Peyer's patch (tissue), 4 donors: ENCODE results near the gene ACOX3. TPM values are rescaled to one million over a fixed set of nuclear protein-coding genes. Genes with fewer than 3 reads are reported as not detected.
"Not testable (repeated sequence)": the region's sequence is repeated elsewhere in the genome, so short reads cannot be mapped to it uniquely, and the experiment has no call there.

ENCODE experiments used
- DNase-seq, 3 donors: peaks; one replicate each; pipeline ENCODE4 v3.0.0-alpha.2; 2017 to 2019
- H3K27ac ChIP-seq, 4 donors: fragments of 200-600 bp; sonication (generic); one replicate each; pipeline ENCODE4 v1.5.1; 2016 to 2019
- H3K27me3 ChIP-seq, 2 donors: fragments of 200-600 bp; sonication (generic); one replicate each; pipeline ENCODE4 v1.5.1; 2019
- H3K36me3 ChIP-seq, 3 donors: fragments of 200-600 bp; sonication (generic); one replicate each; pipeline ENCODE4 v1.5.1; 2016 to 2019
- H3K4me1 ChIP-seq, 4 donors: fragments of 200-600 bp; sonication (generic); one replicate each; pipeline ENCODE4 v1.5.1; 2016 to 2019
- H3K4me3 ChIP-seq, 4 donors: fragments of 200-600 bp; sonication (generic); 1 replicate in 3 of 4; 2 replicates in 1 of 4; pipeline ENCODE4 v1.5.1; 2016 to 2019; ENCODE audit warnings: mild to moderate bottlenecking in 1 of 4
- H3K9me3 ChIP-seq, 4 donors: fragments of 200-600 bp; sonication (generic); one replicate each; pipeline ENCODE4 v1.5.1; 2016 to 2019; ENCODE audit warnings: mild to moderate bottlenecking in 1 of 4
- POLR2A ChIP-seq, 2 donors: fragments of 450-650 bp; IDR thresholded peaks; one replicate each; pipeline ENCODE4 v1.5.1; 2017; ENCODE audit warnings: antibody characterized with exemption in 2 of 2, mild to moderate bottlenecking in 2 of 2, moderate library complexity in 2 of 2
- total RNA-seq, 4 donors: library from RNA; depleted of rRNA; stranded (reverse); fragments of >200 nt; gene quantifications; one replicate each; pipeline ENCODE4 v1.1.0, GENCODE V29; 2016
- TF ChIP-seq, protein P1 (sequence below), 6 experiments: fragments of 450-650 bp in 4 of 6; fragments of 200-600 bp in 2 of 6; sonication (generic) in 1 of 6; IDR thresholded peaks; one replicate each; pipeline ENCODE4 v1.5.1; 2017 to 2019; ENCODE audit warnings: antibody characterized with exemption in 6 of 6, mild to moderate bottlenecking in 3 of 6, moderate library complexity in 1 of 6

ACOX3 gene
- total RNA-seq, 4 donors from 2014 or later, result 17.2 to 95.7 (median 43.7) TPM

DNA sequence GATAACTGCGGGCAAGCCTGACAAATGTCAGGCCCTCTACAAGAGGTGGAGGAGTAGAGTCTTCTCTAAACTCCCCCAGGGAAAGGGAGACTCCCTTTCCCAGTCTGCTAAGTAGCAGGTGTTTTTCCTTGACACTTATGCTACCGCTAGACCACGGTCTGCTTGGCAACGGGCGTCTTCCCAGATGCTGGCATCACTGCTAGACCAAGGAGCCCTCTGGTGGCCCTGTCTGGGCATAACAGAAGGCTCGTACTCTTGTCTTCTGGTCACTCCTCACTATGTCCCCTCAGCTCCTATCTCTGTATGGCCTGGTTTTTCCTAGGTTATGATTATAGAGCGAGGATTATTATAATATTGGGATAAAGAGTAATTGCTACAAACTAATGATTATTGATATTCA lies 33.6 kb downstream of the ACOX3 start:
- not testable (repeated sequence) for H3K27me3 ChIP-seq, H3K4me1 ChIP-seq, H3K9me3 ChIP-seq, H3K27ac ChIP-seq, DNase-seq, H3K4me3 ChIP-seq
- TF ChIP-seq, protein P1, sequence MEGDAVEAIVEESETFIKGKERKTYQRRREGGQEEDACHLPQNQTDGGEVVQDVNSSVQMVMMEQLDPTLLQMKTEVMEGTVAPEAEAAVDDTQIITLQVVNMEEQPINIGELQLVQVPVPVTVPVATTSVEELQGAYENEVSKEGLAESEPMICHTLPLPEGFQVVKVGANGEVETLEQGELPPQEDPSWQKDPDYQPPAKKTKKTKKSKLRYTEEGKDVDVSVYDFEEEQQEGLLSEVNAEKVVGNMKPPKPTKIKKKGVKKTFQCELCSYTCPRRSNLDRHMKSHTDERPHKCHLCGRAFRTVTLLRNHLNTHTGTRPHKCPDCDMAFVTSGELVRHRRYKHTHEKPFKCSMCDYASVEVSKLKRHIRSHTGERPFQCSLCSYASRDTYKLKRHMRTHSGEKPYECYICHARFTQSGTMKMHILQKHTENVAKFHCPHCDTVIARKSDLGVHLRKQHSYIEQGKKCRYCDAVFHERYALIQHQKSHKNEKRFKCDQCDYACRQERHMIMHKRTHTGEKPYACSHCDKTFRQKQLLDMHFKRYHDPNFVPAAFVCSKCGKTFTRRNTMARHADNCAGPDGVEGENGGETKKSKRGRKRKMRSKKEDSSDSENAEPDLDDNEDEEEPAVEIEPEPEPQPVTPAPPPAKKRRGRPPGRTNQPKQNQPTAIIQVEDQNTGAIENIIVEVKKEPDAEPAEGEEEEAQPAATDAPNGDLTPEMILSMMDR (IDR thresholded peaks at IDR 0.05), result peak in 3 of 6 experiments; percentile 29 to 39 (median 29)
- peaks cover 0 to 34% (median 0%) of the 10 kb centered on the region in 3 donors for H3K36me3 ChIP-seq

DNA sequence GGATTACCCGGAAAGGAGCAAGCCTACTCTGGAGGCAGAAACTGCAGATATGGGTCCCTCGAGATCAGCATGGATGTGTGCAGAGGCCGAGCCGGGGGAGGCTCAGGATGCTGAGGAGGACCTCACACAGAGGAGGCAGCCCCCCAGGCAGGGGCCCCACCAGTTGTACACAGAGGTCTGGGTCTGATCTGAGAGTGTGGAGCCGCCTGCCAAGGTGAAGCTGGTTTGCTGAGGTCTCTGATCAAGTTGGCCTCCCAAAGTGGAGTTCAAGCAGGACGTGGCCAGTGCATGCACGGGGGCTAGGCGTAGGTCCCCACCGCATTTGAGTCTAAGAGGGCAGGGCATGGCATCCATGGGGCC lies 35.0 kb downstream of the ACOX3 start:
- H3K4me3 ChIP-seq, result no peak overlapping the region
- no peaks in the 10 kb centered on the region for H3K4me1 ChIP-seq
- DNase-seq, result peak in 1 of 3 donors; percentile 27
- no peaks in the 10 kb centered on the region for H3K9me3 ChIP-seq
- no peaks in the 10 kb centered on the region for H3K27me3 ChIP-seq
- H3K27ac ChIP-seq, result no peak overlapping the region
- peaks cover 0 to 34% (median 0%) of the 10 kb centered on the region in 3 donors for H3K36me3 ChIP-seq
- TF ChIP-seq, protein P1 (IDR thresholded peaks at IDR 0.05), result no peak
- TF ChIP-seq POLR2A (IDR thresholded peaks at IDR 0.05), result no peak

DNA sequence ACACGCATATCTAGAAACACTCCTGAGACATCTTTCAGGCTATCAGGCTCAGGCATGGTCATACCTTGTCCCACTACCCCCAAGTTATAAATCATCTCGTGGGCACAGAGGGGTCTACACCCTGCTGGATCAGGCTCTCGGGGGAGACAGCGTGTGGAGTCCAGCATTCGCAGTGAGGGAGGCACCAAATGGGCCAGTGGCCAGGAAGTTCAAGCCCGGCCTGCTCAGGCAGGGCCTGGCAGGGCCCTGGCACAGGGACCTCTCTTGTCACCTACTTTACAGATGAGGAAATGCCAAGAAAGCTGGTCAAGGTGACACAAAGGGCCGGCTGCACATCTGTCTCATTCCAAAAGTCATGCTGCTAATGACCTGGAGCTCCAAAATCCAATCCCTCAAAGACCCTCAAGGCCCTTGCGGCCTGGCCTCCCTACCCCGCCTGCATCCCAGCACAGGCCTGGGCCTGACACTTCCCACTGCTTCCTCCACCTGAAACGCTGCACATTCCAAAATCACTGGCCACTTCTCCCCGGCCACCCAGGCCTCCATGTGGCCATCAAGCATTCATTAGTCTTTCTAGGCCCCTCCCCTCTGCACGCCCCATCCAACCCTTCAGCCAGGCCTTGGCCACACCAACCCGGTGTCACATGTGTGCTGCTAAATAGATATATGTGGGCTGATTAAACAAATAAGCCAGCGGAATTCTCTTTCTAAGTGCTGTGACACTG lies 35.6 kb downstream of the ACOX3 start:
- no peak for DNase-seq
- no peak overlapping the region for H3K27ac ChIP-seq
- no peak overlapping the region for H3K4me3 ChIP-seq
- no peak for TF ChIP-seq POLR2A (IDR thresholded peaks at IDR 0.05)
- TF ChIP-seq, protein P1 (IDR thresholded peaks at IDR 0.05), result no peak
- H3K36me3 ChIP-seq, result peaks cover 0 to 34% (median 0%) of the 10 kb centered on the region in 3 donors
- H3K27me3 ChIP-seq, result no peaks in the 10 kb centered on the region
- H3K9me3 ChIP-seq, result no peaks in the 10 kb centered on the region
- H3K4me1 ChIP-seq, result no peaks in the 10 kb centered on the region

DNA sequence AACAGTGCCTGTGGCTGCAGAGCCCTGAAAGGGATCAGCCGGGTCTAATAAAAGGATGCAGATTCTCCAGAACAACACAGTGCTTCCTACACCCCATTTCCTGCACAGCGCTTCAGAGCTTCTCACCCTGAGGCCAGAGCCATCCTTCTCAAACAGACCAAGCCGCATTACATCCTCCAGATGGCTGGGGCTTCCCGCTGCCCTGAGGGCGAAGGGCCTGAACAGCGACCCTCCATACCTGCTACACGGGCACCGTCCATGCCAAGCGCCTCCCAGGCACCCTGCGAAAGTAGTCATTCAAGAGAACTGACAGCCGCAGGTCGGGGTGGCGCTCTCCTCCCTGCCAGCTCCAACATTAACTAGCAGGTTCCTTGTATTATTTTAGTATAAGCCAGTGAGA lies 36.5 kb downstream of the ACOX3 start:
- H3K27me3 ChIP-seq, result no peaks in the 10 kb centered on the region
- H3K27ac ChIP-seq, result no peak overlapping the region
- no peak overlapping the region for H3K4me3 ChIP-seq
- no peaks in the 10 kb centered on the region for H3K9me3 ChIP-seq
- H3K4me1 ChIP-seq, result no peaks in the 10 kb centered on the region
- no peak for DNase-seq
- TF ChIP-seq POLR2A (IDR thresholded peaks at IDR 0.05), result no peak
- TF ChIP-seq, protein P1 (IDR thresholded peaks at IDR 0.05), result no peak
- H3K36me3 ChIP-seq, result peaks cover 0 to 40% (median 0%) of the 10 kb centered on the region in 3 donors

DNA sequence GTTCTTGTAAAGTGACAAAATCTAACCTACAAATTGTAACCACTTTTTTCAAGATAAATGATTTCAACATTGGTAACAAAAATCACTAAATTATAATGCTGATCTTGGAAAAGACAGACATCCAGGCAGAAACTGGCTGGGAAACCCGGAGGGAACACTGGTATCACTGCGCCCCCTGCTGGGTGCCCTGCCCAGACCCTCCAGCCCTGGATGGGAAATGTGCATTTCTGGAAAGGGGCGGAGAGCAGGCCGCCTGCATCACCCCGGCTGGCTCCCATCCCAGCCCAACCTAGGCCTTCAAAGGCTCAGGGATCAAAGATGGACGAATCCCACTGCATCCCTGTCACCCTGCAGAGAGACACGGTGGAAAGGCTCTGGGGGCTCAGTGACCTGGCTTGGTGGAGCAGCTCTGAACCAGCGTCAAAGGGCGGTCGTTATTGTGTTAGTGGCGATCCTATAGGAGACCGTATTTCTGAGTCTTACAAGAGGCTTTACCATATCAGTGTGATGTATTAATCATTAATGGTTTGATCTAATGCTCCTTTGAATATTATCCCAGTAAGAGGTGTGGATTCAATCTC lies 37.3 kb downstream of the ACOX3 start:
- H3K27ac ChIP-seq, result no peak overlapping the region
- TF ChIP-seq, protein P1 (IDR thresholded peaks at IDR 0.05), result peak; percentile 64 to 89 (median 72)
- no peak for TF ChIP-seq POLR2A (IDR thresholded peaks at IDR 0.05)

More for the DNA sequence above, 37.3 kb downstream of the ACOX3 start:
- Histone ChIP-seq H3K27me3 (no peaks in the 10 kb centered on the region), H3K36me3 (peaks cover 0 to 42% (median 0%) of the 10 kb centered on the region in 3 donors), H3K9me3 (no peaks in the 10 kb centered on the region), H3K4me1 (no peaks in the 10 kb centered on the region), H3K4me3 (no peak overlapping the region)
- DNase-seq, result peak; percentile 63 to 81 (median 79)
